OCI-LY3 (cell line): ENCODE measurements around the gene CIDEB.

Source experiments
- CTCF ChIP-seq: fragments of 200-600, 300-600 bp; sonication (generic); IDR thresholded peaks from 2 replicates; pipeline ENCODE4 v1.5.1; 2014; ENCODE audit warnings: antibody characterized with exemption, low read length, low read depth
- EZH2phosphoT487 ChIP-seq: fragments of 200-600 bp; shearing (Covaris generic); IDR thresholded peaks from 2 replicates; pipeline ENCODE4 v1.6.1; 2018; ENCODE audit warnings: antibody characterized with exemption, mixed run types, low read depth

DNA sequence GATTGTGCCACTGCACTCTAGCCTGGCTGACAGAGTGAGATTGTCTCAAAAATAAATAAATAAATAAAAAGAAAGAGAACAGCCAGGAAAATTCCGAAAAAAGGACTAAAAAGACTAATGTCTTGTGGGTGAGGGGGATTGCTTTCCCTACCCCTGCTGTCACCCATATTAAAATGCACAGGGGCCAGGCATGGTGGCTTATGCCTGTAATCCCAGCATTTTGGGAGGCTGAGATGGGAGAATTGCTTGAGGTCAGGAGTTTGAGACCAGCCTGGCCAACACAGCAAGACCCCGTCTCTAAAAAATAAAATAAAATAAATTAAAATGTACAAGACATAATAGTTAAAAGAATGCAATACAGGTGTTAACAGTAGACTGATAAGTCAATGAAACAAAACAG, 14.3 kb downstream of the CIDEB start:
- TF ChIP-seq CTCF (no peak), EZH2phosphoT487 (no peak)
